Amygdala (tissue), 56 donors: ENCODE measurements around the gene APLP2.
"Not testable (repeated sequence)": the region's sequence is repeated elsewhere in the genome, so short reads cannot be mapped to it uniquely, and the experiment has no call there.

Experiments
- DNase-seq, 56 donors: peaks; one replicate each; lab custom pipeline; 2025; lab: John Stamatoyannopoulos, UW

The APLP2 gene

GRCh38 chr11:130163346-130164220 is 93.9 kb downstream of the APLP2 start:
- no peak for DNase-seq

- no peak for DNase-seq
These were observed 94.5 kb downstream of the APLP2 start for GRCh38 chr11:130164221-130164570.

- DNase-seq, result peak in 1 of 56 donors; percentile 27
These were observed 96.1 kb downstream of the APLP2 start for GRCh38 chr11:130165601-130166456.

- no peak for DNase-seq
These were observed 96.7 kb downstream of the APLP2 start for GRCh38 chr11:130166457-130166784.

GRCh38 chr11:130167146-130167545 is 97.5 kb downstream of the APLP2 start:
- no peak for DNase-seq

- no peak for DNase-seq
These were observed 98.4 kb downstream of the APLP2 start for GRCh38 chr11:130168105-130168504.

GRCh38 chr11:130170345-130170744 is 100.7 kb downstream of the APLP2 start:
- DNase-seq, result no peak

- no peak for DNase-seq
These were observed 101.8 kb downstream of the APLP2 start for GRCh38 chr11:130171534-130171933.

GRCh38 chr11:130172001-130172400 is 102.3 kb downstream of the APLP2 start:
- not testable (repeated sequence) for DNase-seq

GRCh38 chr11:130174642-130175041 is 104.9 kb downstream of the APLP2 start:
- DNase-seq, result no peak

- no peak for DNase-seq
These were observed 106.2 kb downstream of the APLP2 start for GRCh38 chr11:130175898-130176297.

- DNase-seq, result no peak
These were observed 108.1 kb downstream of the APLP2 start for GRCh38 chr11:130177782-130178181.

GRCh38 chr11:130178441-130179339 is 109.0 kb downstream of the APLP2 start:
- no peak for DNase-seq

- DNase-seq, result no peak
These were observed 110.0 kb downstream of the APLP2 start for GRCh38 chr11:130179396-130180306.

GRCh38 chr11:130180491-130180890 is 110.8 kb downstream of the APLP2 start:
- peak in 3 of 56 donors; percentile 8 to 24 (median 15) for DNase-seq

GRCh38 chr11:130180896-130181294 is 111.2 kb downstream of the APLP2 start:
- no peak for DNase-seq

GRCh38 chr11:130181295-130182272 is 111.9 kb downstream of the APLP2 start:
- DNase-seq, result no peak

- DNase-seq, result no peak
These were observed 114.3 kb downstream of the APLP2 start for GRCh38 chr11:130183878-130184610.
